Retinal pigment epithelial cell (primary cell): ENCODE data around the gene JMJD8.

ENCODE experiments used
- DNase-seq: peaks from one replicate; pipeline ENCODE4 v3.0.0-alpha.2; 2010; ENCODE audit warnings: low read depth
- H3K4me3 ChIP-seq: 2 replicates; pipeline ENCODE4 v1.5.1; 2011; ENCODE audit warnings: mild to moderate bottlenecking, low read length, control low read depth, moderate library complexity
- TF ChIP-seq, protein P1 (sequence below): conservative IDR thresholded peaks from 2 replicates; pipeline ENCODE4 v1.5.1; 2011; ENCODE audit warnings: low read depth, low read length, control low read depth, inconsistent platforms

Gene JMJD8

GRCh38 chr16:708019-708418 is 23.9 kb upstream of the JMJD8 start:
- no peak for DNase-seq
- TF ChIP-seq, protein P1, sequence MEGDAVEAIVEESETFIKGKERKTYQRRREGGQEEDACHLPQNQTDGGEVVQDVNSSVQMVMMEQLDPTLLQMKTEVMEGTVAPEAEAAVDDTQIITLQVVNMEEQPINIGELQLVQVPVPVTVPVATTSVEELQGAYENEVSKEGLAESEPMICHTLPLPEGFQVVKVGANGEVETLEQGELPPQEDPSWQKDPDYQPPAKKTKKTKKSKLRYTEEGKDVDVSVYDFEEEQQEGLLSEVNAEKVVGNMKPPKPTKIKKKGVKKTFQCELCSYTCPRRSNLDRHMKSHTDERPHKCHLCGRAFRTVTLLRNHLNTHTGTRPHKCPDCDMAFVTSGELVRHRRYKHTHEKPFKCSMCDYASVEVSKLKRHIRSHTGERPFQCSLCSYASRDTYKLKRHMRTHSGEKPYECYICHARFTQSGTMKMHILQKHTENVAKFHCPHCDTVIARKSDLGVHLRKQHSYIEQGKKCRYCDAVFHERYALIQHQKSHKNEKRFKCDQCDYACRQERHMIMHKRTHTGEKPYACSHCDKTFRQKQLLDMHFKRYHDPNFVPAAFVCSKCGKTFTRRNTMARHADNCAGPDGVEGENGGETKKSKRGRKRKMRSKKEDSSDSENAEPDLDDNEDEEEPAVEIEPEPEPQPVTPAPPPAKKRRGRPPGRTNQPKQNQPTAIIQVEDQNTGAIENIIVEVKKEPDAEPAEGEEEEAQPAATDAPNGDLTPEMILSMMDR, result no peak
- no peak overlapping the region for H3K4me3 ChIP-seq

- TF ChIP-seq, protein P1, result no peak
- no peak overlapping the region for H3K4me3 ChIP-seq
- DNase-seq, result no peak
Observed at GRCh38 chr16:707062-707538, 23.0 kb upstream of the JMJD8 start.

GRCh38 chr16:706189-707061 is 22.3 kb upstream of the JMJD8 start:
- DNase-seq, result no peak
- no peak overlapping the region for H3K4me3 ChIP-seq
- TF ChIP-seq, protein P1, result no peak

GRCh38 chr16:705431-706188 is 21.5 kb upstream of the JMJD8 start, which contains the start of gene FBXL16:
TSS of gene FBXL16 (minus strand) at chr16:705801. CDS start at chr16:697405, 8,396 bp downstream.
- no peak for DNase-seq
- TF ChIP-seq, protein P1, result no peak
- no peak within 1 kb of the TSS for H3K4me3 ChIP-seq

DNA sequence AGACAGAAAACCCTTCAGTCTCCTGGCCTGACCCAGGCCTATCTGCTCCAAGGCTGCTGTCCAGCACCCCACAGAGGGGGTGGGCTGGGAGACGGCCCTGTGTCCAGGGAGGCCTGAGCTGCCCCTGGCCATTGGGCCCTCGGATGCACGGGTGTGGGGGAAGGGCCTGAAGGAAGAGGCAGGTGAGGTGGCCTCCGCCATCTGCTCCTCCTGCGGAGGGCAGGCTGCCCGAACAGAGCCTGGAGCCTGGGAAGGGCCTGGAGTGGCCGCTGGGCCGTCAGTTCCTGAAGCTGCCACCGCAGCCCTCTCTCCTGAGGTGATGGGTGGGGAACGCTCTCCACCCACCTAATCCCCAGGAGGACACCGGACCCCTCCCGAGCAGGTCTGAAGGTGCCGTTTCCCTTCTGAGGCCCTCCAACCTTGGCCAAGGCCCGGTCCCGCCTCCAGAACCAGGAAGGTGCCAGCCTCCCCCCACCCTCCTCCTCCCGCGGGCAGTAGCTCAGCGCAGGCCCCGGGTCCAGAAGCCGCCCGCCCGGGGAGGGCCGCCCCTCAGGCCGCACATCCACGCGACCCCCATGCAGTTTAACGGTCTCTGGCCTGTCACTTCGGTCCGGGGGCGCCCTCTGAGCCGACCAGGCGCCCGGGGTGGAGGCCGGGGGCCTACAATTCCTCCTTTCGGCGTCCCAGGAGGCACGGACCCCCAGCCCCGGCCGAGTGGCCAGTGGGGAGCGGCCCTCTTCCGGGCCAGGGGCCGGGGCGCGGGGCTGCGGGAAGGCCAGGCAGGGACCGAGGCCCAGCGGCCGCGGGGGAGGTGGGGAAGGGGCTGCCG is 20.6 kb upstream of the JMJD8 start:
- TF ChIP-seq, protein P1, result no peak
- DNase-seq, result no peak

DNA sequence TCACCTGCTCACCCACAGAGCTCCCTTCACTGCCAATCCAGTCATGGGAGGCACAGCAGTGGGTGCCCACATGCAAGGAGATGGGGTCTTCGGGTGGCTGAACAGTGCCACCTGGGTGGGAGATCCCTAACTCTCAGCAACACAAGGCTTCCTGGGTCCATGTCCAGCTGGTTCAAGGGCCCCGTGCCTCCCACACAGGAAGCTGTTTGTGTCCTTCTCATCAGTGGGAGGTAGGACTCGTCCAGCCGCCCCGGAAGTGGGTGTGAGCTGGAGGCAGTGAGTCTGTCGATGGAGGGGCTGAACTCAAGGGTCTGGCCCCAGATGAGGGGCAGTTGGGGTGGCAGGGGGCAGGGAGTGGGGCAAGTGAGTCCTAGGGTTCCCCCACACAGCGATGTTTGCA is 19.9 kb upstream of the JMJD8 start:
- no peak overlapping the region for H3K4me3 ChIP-seq
- DNase-seq, result no peak
- TF ChIP-seq, protein P1, result no peak

More for the DNA sequence above, 20.6 kb upstream of the JMJD8 start:
- no peak overlapping the region for H3K4me3 ChIP-seq
